SK-N-SH treated with all-trans-retinoic acid at 6 μM for 48 hours (cell line): ENCODE measurements around the gene MUC5AC.

ENCODE experiments used
- ARNTL ChIP-seq: fragments of 450-650 bp; formaldehyde crosslinking; IDR thresholded peaks from 2 replicates; pipeline ENCODE4 v1.5.0; 2020; ENCODE audit warnings: low read depth, mild to moderate bottlenecking, moderate library complexity, borderline replicate concordance
- ESRRG ChIP-seq: fragments of 250-450 bp; sonication (Bioruptor Pico); IDR thresholded peaks from 2 replicates; pipeline ENCODE4 v1.6.1; 2021; ENCODE audit warnings: mild to moderate bottlenecking
- PATZ1 ChIP-seq: fragments of 250-450 bp; sonication (Bioruptor Pico); IDR thresholded peaks from 2 replicates; pipeline ENCODE4 v1.8.0; 2020; ENCODE audit warnings: mild to moderate bottlenecking, moderate library complexity, borderline replicate concordance
- RARB ChIP-seq: fragments of 250-450 bp; sonication (Bioruptor Pico); IDR thresholded peaks from 2 replicates; pipeline ENCODE4 v1.8.0; 2021; ENCODE audit warnings: mild to moderate bottlenecking, moderate library complexity
- SNAI2 ChIP-seq: fragments of 250-450 bp; sonication (Bioruptor Pico); IDR thresholded peaks from 2 replicates; pipeline ENCODE4 v1.5.0; 2020; ENCODE audit warnings: mild to moderate bottlenecking, moderate library complexity
- ZFP3 ChIP-seq: fragments of 250-450 bp; sonication (Bioruptor Pico); IDR thresholded peaks from 2 replicates; pipeline ENCODE4 v1.5.0; 2020; ENCODE audit warnings: mild to moderate bottlenecking, moderate library complexity
- ZFP30 ChIP-seq: fragments of 450-650 bp; formaldehyde crosslinking; IDR thresholded peaks from 2 replicates; pipeline ENCODE4 v1.5.0; 2022; ENCODE audit warnings: mild to moderate bottlenecking, moderate library complexity
- ZNF565 ChIP-seq: fragments of 450-650 bp; formaldehyde crosslinking; conservative IDR thresholded peaks from 2 replicates; pipeline ENCODE4 v1.5.0; 2020; ENCODE audit warnings: low read depth, mild to moderate bottlenecking, moderate library complexity
- TF ChIP-seq, protein P1 (sequence below): fragments of 250-450 bp; sonication (Bioruptor Pico); IDR thresholded peaks from 2 replicates; pipeline ENCODE4 v1.5.1; 2020; ENCODE audit warnings: low read depth, mild to moderate bottlenecking, moderate library complexity

GRCh38 chr11:1109101-1109917 lies 48.4 kb upstream of the MUC5AC start:
- TF ChIP-seq RARB (CRISPR knock-in tag), result no peak
- TF ChIP-seq PATZ1 (CRISPR knock-in tag), result no peak
- no peak for TF ChIP-seq ESRRG (CRISPR knock-in tag)
- no peak for TF ChIP-seq ZNF565 (CRISPR knock-in tag)
- TF ChIP-seq ZFP3 (CRISPR knock-in tag), result no peak
- TF ChIP-seq ARNTL (CRISPR knock-in tag), result no peak
- TF ChIP-seq, protein P1, sequence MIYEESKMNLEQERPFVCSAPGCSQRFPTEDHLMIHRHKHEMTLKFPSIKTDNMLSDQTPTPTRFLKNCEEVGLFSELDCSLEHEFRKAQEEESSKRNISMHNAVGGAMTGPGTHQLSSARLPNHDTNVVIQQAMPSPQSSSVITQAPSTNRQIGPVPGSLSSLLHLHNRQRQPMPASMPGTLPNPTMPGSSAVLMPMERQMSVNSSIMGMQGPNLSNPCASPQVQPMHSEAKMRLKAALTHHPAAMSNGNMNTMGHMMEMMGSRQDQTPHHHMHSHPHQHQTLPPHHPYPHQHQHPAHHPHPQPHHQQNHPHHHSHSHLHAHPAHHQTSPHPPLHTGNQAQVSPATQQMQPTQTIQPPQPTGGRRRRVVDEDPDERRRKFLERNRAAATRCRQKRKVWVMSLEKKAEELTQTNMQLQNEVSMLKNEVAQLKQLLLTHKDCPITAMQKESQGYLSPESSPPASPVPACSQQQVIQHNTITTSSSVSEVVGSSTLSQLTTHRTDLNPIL, result no peak
- TF ChIP-seq SNAI2 (CRISPR knock-in tag), result no peak
- TF ChIP-seq ZFP30 (CRISPR knock-in tag), result no peak
